ENCODE data around the gene PLEKHN1. TPM values are rescaled to one million over a fixed set of nuclear protein-coding genes. Genes with fewer than 3 reads are reported as not detected.

Gene PLEKHN1
- total RNA-seq, 4 donors from 2014 or later: 0.17 to 0.50 (median 0.19) TPM; not detected in 1

- Histone ChIP-seq H3K36me3 (peaks cover 69 to 100% (median 100%) of the 10 kb centered on the region in 4 donors), H3K4me1 (no peaks in the 10 kb centered on the region), H3K27ac (replicated peaks in 1 of 4) (no peak overlapping the region), H3K4me3 (no peak overlapping the region), H3K27me3 (no peaks in the 10 kb centered on the region), H3K9me3 (no peaks in the 10 kb centered on the region)
- no peak for TF ChIP-seq POLR2A (IDR thresholded peaks at IDR 0.05; ENCODE audit: low read depth)
- no peak for TF ChIP-seq EP300 (IDR thresholded peaks at IDR 0.05)
- TF ChIP-seq POLR2AphosphoS5 (IDR thresholded peaks at IDR 0.05): no peak
- TF ChIP-seq, protein P1, sequence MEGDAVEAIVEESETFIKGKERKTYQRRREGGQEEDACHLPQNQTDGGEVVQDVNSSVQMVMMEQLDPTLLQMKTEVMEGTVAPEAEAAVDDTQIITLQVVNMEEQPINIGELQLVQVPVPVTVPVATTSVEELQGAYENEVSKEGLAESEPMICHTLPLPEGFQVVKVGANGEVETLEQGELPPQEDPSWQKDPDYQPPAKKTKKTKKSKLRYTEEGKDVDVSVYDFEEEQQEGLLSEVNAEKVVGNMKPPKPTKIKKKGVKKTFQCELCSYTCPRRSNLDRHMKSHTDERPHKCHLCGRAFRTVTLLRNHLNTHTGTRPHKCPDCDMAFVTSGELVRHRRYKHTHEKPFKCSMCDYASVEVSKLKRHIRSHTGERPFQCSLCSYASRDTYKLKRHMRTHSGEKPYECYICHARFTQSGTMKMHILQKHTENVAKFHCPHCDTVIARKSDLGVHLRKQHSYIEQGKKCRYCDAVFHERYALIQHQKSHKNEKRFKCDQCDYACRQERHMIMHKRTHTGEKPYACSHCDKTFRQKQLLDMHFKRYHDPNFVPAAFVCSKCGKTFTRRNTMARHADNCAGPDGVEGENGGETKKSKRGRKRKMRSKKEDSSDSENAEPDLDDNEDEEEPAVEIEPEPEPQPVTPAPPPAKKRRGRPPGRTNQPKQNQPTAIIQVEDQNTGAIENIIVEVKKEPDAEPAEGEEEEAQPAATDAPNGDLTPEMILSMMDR (IDR thresholded peaks at IDR 0.05): no peak
- WGBS: 75% methylated on average over 4 of the region's 9 CpGs
- intact Hi-C loops (cut with DNase I): no loop called here
- no peak for DNase-seq (ENCODE audit: extremely low spot score)
Measured at GRCh38 chr1:950268-950667, 16.0 kb upstream of the PLEKHN1 start.

DNA sequence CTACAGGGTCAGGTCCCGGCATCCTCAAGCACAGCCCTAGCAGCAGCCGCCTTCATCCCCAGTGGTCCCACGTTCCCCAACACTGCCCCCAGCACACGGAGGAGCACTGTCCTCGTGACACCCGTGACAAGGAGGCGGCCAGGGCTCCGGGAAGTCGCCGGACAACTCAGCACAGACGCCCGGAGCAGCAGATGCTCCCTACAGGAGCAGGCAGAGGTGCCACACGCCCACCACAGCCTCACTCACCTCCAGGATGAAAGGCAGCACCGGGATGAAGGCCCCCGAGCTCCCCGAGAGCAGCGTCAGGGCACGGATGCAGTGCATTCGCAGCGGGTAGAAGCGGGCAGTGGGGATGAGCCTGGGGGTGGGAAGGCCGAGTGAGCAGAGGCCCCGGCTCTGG, 15.4 kb upstream of the PLEKHN1 start:
- 93% methylated on average over 23 of the region's 23 CpGs for WGBS
- Histone ChIP-seq H3K9me3 (no peaks in the 10 kb centered on the region), H3K4me3 (no peak overlapping the region), H3K27me3 (no peaks in the 10 kb centered on the region), H3K4me1 (peaks cover 0 to 4% (median 0%) of the 10 kb centered on the region in 4 donors), H3K36me3 (peaks cover 75 to 100% (median 100%) of the 10 kb centered on the region in 4 donors), H3K27ac (replicated peaks in 1 of 4) (no peak overlapping the region)
- intact Hi-C loops (cut with DNase I): no loop called here
- TF ChIP-seq, protein P1 (IDR thresholded peaks at IDR 0.05): no peak
- TF ChIP-seq EP300 (IDR thresholded peaks at IDR 0.05): no peak
- no peak for DNase-seq (ENCODE audit: extremely low spot score)

DNA sequence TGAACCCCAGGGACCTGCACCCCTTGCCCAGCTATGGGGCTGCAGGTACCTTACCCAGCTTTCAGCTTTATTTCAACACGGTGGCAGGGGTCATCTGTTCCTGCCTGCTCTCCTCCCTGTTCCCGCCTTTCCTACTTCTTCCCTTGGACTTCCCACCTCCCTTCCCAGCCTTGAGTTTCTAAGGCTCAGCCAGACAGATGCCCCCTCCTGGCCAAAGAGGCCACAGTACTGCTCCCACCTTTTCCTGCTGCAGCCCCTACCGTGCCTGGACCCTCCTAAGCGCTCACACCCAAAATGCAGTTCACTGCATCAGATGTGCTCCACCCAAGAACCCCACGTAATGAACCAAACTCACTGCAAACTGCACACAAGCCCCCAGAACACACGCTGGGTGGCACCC, 14.9 kb upstream of the PLEKHN1 start:
- H3K36me3 ChIP-seq: peaks cover 75 to 100% (median 100%) of the 10 kb centered on the region in 4 donors
- WGBS: 71% methylated on average over 6 of the region's 6 CpGs
- intact Hi-C loops (cut with DNase I): no loop called here
- H3K4me3 ChIP-seq: no peak overlapping the region
- H3K9me3 ChIP-seq: no peaks in the 10 kb centered on the region
- TF ChIP-seq POLR2AphosphoS5 (IDR thresholded peaks at IDR 0.05): no peak
- TF ChIP-seq EP300 (IDR thresholded peaks at IDR 0.05): no peak
- TF ChIP-seq, protein P1 (IDR thresholded peaks at IDR 0.05): no peak
- TF ChIP-seq POLR2A (IDR thresholded peaks at IDR 0.05; ENCODE audit: low read depth): no peak
- no peaks in the 10 kb centered on the region for H3K27me3 ChIP-seq
- DNase-seq (ENCODE audit: extremely low spot score): no peak
- H3K4me1 ChIP-seq: peaks cover 0 to 9% (median 0%) of the 10 kb centered on the region in 4 donors
- H3K27ac ChIP-seq (replicated peaks in 1 of 4): no peak overlapping the region

DNA sequence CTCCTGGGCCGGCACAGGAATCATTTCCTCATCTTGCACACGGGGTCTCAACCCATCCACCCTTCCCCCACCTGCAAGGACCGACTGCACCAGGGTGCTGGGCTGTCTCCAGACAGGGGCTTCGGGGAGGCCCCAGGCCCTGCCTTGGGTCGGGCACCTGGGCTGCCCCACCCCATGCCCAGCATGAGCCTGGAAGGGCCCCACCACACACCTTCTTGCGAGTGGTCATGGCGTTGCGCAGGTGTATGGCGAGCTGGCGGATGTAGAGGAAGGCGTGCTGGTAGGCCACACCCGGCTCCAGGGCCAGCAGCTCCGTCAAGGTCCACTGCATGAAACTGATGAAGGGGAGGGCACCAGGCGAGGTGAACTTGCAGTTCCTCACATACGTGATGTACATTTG, 14.1 kb upstream of the PLEKHN1 start:
- peaks cover 75 to 100% (median 99%) of the 10 kb centered on the region in 4 donors for H3K36me3 ChIP-seq
- H3K4me3 ChIP-seq: no peak overlapping the region
- 94% methylated on average over 7 of the region's 15 CpGs for WGBS
- intact Hi-C loops (cut with DNase I): no loop called here
- TF ChIP-seq EP300 (IDR thresholded peaks at IDR 0.05) (no peak), POLR2AphosphoS5 (IDR thresholded peaks at IDR 0.05) (no peak), POLR2A (IDR thresholded peaks at IDR 0.05; ENCODE audit: low read depth) (no peak)
- TF ChIP-seq, protein P1 (IDR thresholded peaks at IDR 0.05): no peak
- no peak for DNase-seq (ENCODE audit: extremely low spot score)
- peaks cover 3 to 17% (median 8%) of the 10 kb centered on the region in 4 donors for H3K4me1 ChIP-seq
- no peak overlapping the region for H3K27ac ChIP-seq (replicated peaks in 1 of 4)
- H3K27me3 ChIP-seq: no peaks in the 10 kb centered on the region
- H3K9me3 ChIP-seq: no peaks in the 10 kb centered on the region

- H3K36me3 ChIP-seq: peaks cover 71 to 97% (median 95%) of the 10 kb centered on the region in 4 donors
- TF ChIP-seq EP300 (IDR thresholded peaks at IDR 0.05) (no peak), POLR2A (IDR thresholded peaks at IDR 0.05; ENCODE audit: low read depth) (no peak), POLR2AphosphoS5 (IDR thresholded peaks at IDR 0.05) (no peak)
- TF ChIP-seq, protein P1 (IDR thresholded peaks at IDR 0.05): no peak
- intact Hi-C loops (cut with DNase I): no loop called here
Measured at GRCh38 chr1:952603-953002, 13.7 kb upstream of the PLEKHN1 start.

More at GRCh38 chr1:952603-953002, 13.7 kb upstream of the PLEKHN1 start:
- Histone ChIP-seq H3K9me3 (no peaks in the 10 kb centered on the region), H3K27me3 (no peaks in the 10 kb centered on the region), H3K27ac (replicated peaks in 1 of 4) (no peak overlapping the region), H3K4me3 (no peak overlapping the region), H3K4me1 (peaks cover 7 to 21% (median 12%) of the 10 kb centered on the region in 4 donors)
- 89% methylated on average over 5 of the region's 7 CpGs for WGBS
- DNase-seq (ENCODE audit: extremely low spot score): no peak
